Stimulated activated CD4-positive, alpha-beta T cell treated with anti-CD3 and anti-CD28 coated beads, Interleukin-12 subunit alpha, Interleukin-12 subunit beta, amount 100 ng/mL, for 4 hours (primary cell): ENCODE measurements around the gene TPSB2.

ENCODE experiments used
- DNase-seq: peaks from one replicate; pipeline ENCODE4 v3.0.0-alpha.2; 2020

TPSB2 gene

DNA sequence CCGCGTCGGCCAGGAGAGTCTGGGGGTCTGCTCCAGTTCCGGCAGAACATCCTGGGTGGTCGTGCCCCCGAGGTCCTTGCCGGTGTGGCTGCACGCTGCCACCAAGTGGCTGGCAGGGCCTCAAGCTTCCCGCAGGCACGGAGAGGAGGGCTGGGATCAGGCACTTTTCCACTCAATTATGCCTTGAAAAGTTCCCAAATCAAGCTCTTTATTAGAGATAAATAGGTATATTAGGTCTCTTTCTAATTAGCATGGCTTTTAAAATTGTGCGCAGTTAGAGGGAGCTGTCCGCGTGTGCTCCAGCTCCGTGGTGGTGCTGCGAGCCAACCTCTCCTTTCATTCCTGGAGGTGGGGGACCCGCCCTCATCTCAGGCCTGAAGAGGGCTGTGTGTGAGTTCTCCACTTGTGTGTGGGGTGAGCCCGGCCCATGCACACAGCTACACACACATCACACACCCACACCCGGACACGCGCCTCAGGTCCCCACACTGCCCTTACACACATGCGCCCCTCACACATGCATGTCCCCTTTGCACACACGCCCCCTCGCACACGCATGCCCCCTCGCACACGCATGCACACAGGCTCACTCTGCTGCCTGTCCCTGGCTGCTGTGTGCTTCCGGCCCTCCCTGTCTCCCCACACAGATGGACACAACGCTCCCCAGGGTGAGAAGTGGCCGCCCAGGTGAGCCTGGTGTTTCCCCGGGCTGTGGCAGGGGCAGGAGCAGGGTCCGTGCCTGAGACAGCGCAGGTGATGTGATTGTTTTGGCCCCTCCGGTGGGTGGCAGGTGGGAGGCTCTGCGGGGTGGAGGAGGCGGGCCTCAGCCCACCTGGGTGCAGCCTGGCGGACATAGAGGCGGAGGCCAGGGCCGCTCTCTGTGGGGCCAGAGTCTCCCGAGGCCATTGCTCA, 48.3 kb downstream of the TPSB2 start:
- no peak for DNase-seq

DNA sequence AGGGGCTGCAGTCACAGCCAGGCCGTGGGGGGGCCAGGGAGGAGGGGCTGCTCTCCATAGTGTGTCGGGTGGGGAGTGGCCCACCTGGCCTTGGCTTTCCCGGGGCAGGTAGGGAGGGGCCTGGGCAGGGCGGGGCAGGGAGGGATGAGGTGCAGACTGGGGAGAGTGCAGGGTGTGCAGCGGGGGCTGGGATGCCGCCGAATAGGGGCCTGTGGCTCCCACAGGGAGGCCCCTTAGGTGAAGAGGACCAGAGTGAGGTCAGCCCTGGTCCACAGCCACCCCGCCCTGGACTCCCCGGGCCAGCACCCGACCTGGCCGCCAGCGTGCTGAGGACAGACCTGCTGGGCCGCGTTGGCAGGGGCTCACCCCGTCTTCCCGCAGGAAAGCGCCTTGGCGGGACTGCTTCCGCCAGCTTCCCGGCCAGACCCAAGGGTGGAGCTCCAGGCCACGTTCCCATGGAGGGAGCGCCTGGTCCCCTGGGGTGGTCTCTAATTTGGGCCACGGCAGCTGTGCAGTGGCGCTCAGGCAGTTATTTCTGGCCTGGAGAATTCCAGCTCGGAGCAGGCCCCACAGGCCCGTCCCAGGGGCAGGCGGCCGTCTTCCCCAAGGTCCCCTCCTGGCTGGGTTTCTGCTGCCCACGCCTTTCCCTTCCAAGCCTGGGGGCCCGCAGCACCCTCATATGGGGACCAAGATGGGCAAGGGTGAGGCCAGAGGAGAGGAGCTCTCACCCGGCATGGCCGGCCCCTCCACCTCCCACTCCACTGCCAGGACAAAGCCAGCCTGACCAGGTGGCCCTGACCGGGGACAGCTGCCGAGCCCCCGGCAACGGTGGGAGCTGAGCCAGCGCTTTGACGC, 49.2 kb downstream of the TPSB2 start:
- no peak for DNase-seq
